Measurements from ENCODE around the gene TFPI2. TPM values are rescaled to one million over a fixed set of nuclear protein-coding genes. Genes with fewer than 3 reads are reported as not detected.

The TFPI2 gene
- total and polyA plus RNA-seq, 2 of the 4 experiments (the other 2 are of a cell fraction): 48.9 to 99.0 TPM

Small RNAs within 50 kb of the gene (microRNA-seq; reads per million reads assigned to microRNA genes)
- gene AC002076.2 (ENCODE audit: insufficient read depth, insufficient read length): not detected

Small RNAs within 50 kb of the gene (small RNA-seq; reads per million reads assigned to genes)
- gene AC002076.2: 0 reads per million in 5 experiments

Other genes starting within 250 kb of the TFPI2 start
- gene GNGT1, start 15.8 kb upstream of the TFPI2 start, total RNA-seq (2012; rRNA removed): not detected in 2 replicates
- not detected in 2 replicates for gene GNGT1, start 15.8 kb upstream of the TFPI2 start, polyA plus RNA-seq (2012; rRNA removed)
- 6.1 and 11.1 TPM in 2 replicates for gene GNG11, start 31.0 kb upstream of the TFPI2 start, total RNA-seq (2012; rRNA removed)
- 10.1 and 10.5 TPM in 2 replicates for gene GNG11, start 31.0 kb upstream of the TFPI2 start, polyA plus RNA-seq (2012; rRNA removed)
- 9.9 and 36.4 TPM in 2 replicates for gene BET1, start 113.6 kb upstream of the TFPI2 start, total RNA-seq (2012; rRNA removed)
- gene BET1, start 113.6 kb upstream of the TFPI2 start, polyA plus RNA-seq (2012; rRNA removed): 21.6 and 33.2 TPM in 2 replicates